Measurements from ENCODE around the gene RHBG. TPM values are rescaled to one million over a fixed set of nuclear protein-coding genes. Genes with fewer than 3 reads are reported as not detected.
A peak's percentile ranks its signal among the peaks of the same experiment; 100 is the strongest.

The RHBG gene
- total RNA-seq, 1 experiment from 2014 or later = 1.5 TPM

- Mint-ChIP-seq H3K4me3 (no peak overlapping the region), H3K9me3 (no peaks in the 10 kb centered on the region), H3K27me3 (ENCODE audit: low read depth) (peaks cover 10% of the 10 kb centered on the region), H3K4me1 (peaks cover 2 to 4% of the 10 kb centered on the region in 2 experiments; a peak in 3 of 4 replicates), H3K36me3 (ENCODE audit: insufficient read depth in 1 of 3, low read depth in 3 of 3) (no peaks in the 10 kb centered on the region), H3K27ac (peak overlapping the region in 1 of 3 experiments; percentile 21; a peak in 1 of 7 replicates)
- Histone ChIP-seq H3K4ac (ENCODE audit: low read depth, low read length) (no peak overlapping the region), H3K9me3 (ENCODE audit: control insufficient read depth, low read depth, low read length) (no peaks in the 10 kb centered on the region), H3K23ac (ENCODE audit: insufficient read length, low read depth, low read length) (no peak overlapping the region), H2AK5ac (ENCODE audit: insufficient read length, low read length) (no peak overlapping the region), H2BK12ac (ENCODE audit: insufficient read length, low read depth, low read length) (no peak overlapping the region), H3T11ph (ENCODE audit: low read length) (no peak overlapping the region), H2BK5ac (ENCODE audit: insufficient read length, low read length) (no peak overlapping the region), H3K56ac (ENCODE audit: insufficient read length, low read depth, low read length) (no peak overlapping the region), H3K23me2 (ENCODE audit: insufficient read length, low read depth, low read length, poor library complexity, severe bottlenecking) (no peaks in the 10 kb centered on the region), H3K14ac (ENCODE audit: insufficient read depth, low read length) (no peak overlapping the region), H2BK120ac (ENCODE audit: low read depth, low read length, poor library complexity, severe bottlenecking) (no peak overlapping the region), H4K8ac (replicated peaks; ENCODE audit: insufficient read length, low read depth, low read length) (no peak overlapping the region), H3K27ac (ENCODE audit: insufficient read length, low read depth, low read length) (no peak overlapping the region), H2BK20ac (ENCODE audit: low read depth, low read length, poor library complexity, severe bottlenecking) (no peak overlapping the region), H3K4me2 (ENCODE audit: insufficient read depth, insufficient read length, low read length) (no peak overlapping the region), H4K91ac (ENCODE audit: insufficient read length, low read depth, low read length) (no peak overlapping the region), H3K4me1 (ENCODE audit: insufficient read depth, low read length) (no peaks in the 10 kb centered on the region), H3K18ac (ENCODE audit: insufficient read length, low read depth, low read length) (no peak overlapping the region), H3K79me1 (ENCODE audit: insufficient read depth, low read depth, low read length, poor library complexity, severe bottlenecking) (no peaks in the 10 kb centered on the region), H3K9ac (ENCODE audit: extremely low read depth, insufficient read length, low read length) (no peak overlapping the region), H3K27me3 (ENCODE audit: insufficient read depth, low read length) (no peaks in the 10 kb centered on the region), H4K5ac (ENCODE audit: insufficient read length, low read depth, low read length) (no peak overlapping the region), H2BK15ac (ENCODE audit: low read depth, low read length) (no peak overlapping the region), H4K20me1 (ENCODE audit: control insufficient read depth, insufficient read depth, insufficient read length) (no peaks in the 10 kb centered on the region), H3K79me2 (ENCODE audit: insufficient read depth, low read length) (no peaks in the 10 kb centered on the region), H2AFZ (ENCODE audit: low read length) (no peak overlapping the region)
- WGBS (ENCODE audit: extremely low coverage, insufficient read length, low lambda C conversion rate) = no CpG with 5 or more reads among the region's 20 CpGs
- DNase-seq = no peak
- no peak for TF ChIP-seq CTCF (conservative IDR thresholded peaks at IDR 0.05)
These were observed 8.2 kb downstream of the RHBG start for GRCh38 chr1:156376958-156377919.
